GM20000 (cell line): ENCODE results near the gene NANOS3.
A peak's percentile ranks its signal among the peaks of the same experiment; 100 is the strongest.
"Not testable (repeated sequence)": the region's sequence is repeated elsewhere in the genome, so short reads cannot be mapped to it uniquely, and the experiment has no call there.

ENCODE experiments used
- DNase-seq: peaks from one replicate; pipeline ENCODE4 v3.0.0; 2012; ENCODE audit warnings: low spot score
- TF ChIP-seq, protein P1 (sequence below): IDR thresholded peaks from 2 replicates; pipeline ENCODE4 v1.5.1; 2012; ENCODE audit warnings: mild to moderate bottlenecking, control low read depth; ENCODE audit errors: extremely low read depth, missing control alignments

NANOS3 gene

DNA sequence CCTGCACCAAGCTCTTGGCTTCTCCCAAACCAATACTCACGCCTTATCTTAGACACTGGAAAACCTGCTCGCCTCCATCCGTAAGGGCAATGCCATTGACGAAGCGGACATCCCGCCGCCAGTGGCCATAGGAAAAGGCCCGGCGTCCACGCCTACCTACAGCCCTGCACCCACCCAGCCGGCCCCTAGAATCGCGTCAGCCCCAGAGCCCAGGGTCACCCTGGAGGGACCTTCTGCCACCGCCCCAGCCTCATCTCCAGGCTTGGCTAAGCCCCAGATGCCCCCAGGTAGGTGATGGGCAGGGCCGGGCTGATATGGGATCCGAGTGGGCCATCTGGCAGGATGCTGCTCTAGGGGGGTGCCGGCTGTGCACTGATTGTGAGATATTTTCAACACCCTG, 36.4 kb downstream of the NANOS3 start:
- TF ChIP-seq, protein P1, sequence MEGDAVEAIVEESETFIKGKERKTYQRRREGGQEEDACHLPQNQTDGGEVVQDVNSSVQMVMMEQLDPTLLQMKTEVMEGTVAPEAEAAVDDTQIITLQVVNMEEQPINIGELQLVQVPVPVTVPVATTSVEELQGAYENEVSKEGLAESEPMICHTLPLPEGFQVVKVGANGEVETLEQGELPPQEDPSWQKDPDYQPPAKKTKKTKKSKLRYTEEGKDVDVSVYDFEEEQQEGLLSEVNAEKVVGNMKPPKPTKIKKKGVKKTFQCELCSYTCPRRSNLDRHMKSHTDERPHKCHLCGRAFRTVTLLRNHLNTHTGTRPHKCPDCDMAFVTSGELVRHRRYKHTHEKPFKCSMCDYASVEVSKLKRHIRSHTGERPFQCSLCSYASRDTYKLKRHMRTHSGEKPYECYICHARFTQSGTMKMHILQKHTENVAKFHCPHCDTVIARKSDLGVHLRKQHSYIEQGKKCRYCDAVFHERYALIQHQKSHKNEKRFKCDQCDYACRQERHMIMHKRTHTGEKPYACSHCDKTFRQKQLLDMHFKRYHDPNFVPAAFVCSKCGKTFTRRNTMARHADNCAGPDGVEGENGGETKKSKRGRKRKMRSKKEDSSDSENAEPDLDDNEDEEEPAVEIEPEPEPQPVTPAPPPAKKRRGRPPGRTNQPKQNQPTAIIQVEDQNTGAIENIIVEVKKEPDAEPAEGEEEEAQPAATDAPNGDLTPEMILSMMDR, result no peak
- DNase-seq, result no peak

DNA sequence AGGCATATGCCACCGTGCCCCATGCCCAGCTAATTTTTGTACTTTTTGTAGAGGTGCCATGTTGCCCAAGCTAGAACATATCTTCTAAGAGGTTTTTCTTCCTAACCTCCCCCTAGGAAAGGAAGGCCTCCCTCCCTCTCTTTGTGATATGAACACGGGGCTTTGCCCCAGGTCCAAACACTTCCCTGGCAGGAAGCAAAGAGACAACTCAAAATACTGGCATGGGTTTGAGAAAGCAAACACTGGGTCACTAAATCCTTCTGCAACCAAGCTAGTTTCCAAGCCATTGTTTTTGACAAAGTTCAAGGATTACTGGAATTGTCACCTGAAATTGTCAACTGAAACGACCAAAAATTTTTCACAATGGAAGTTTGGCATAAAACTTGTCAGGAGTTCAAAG, 37.8 kb downstream of the NANOS3 start:
- DNase-seq, result no peak
- TF ChIP-seq, protein P1, result no peak

DNA sequence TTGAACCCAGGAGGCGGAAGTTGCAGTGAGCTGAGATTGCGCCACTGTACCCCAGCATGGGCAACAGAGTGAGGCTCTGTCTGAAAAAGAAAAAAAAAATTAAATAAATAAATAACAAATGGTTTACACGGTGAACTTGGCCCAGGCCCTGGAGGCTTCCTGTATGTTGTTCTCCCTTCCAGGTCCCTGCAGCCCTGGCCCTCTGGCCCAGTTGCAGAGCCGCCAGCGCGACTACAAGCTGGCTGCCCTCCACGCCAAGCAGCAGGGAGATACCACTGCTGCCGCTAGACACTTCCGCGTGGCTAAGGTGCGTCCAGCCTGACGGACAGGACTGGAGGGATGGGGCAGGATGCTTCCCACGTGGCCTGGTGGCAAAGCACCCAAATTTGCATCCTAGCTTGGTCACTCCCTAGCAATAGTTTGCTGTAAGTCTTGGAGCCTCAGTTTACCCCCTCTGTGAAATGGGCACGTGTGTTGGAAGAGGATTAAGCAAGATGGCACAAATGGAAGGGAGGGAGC, 41.0 kb downstream of the NANOS3 start:
- TF ChIP-seq, protein P1, result no peak
- no peak for DNase-seq

DNA sequence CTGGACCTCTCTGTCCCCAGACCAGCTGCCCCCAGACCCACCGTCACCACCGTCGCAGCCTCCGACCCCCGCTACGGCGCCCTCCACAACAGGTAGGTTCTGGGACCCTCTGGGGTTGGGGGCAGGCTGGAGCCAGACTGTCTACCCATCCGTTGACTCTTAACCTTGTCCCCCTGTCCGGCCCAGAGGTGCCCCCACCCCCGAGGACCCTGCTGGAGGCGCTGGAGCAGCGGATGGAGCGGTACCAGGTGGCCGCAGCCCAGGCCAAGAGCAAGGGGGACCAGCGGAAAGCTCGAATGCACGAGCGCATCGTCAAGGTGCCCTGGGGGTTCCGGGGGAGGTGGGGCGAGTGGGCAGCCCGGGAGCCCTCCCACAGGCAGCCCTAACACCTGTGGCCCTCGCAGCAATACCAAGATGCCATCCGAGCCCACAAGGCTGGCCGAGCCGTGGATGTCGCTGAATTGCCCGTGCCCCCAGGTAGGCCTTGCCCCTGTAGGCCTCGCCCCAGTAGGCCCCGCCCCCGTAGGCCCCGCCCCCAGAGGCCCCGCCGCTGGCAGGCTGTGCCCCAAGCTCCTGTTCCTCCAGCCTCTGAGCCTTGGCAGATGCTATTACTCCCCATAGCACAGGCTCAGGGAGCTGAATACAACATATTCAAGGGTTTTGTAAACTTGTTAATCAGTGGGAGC, 41.9 kb downstream of the NANOS3 start:
- TF ChIP-seq, protein P1, result no peak
- peak; percentile 6 for DNase-seq

DNA sequence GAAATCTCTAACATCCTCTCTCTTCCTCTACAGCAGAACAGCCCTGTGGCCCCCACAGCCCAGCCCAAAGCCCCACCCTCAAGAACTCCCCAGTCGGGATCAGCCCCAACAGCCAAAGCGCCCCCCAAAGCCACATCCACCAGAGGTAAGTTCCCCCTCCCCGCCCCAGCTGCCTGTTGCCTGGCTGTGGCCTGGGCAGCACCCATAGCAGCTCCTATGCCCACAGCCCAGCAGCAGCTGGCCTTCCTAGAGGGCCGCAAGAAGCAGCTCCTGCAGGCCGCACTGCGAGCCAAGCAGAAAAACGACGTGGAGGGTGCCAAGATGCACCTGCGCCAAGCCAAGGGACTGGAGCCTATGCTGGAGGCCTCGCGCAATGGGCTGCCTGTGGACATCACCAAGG, 43.6 kb downstream of the NANOS3 start:
- TF ChIP-seq, protein P1, result no peak
- DNase-seq, result no peak

DNA sequence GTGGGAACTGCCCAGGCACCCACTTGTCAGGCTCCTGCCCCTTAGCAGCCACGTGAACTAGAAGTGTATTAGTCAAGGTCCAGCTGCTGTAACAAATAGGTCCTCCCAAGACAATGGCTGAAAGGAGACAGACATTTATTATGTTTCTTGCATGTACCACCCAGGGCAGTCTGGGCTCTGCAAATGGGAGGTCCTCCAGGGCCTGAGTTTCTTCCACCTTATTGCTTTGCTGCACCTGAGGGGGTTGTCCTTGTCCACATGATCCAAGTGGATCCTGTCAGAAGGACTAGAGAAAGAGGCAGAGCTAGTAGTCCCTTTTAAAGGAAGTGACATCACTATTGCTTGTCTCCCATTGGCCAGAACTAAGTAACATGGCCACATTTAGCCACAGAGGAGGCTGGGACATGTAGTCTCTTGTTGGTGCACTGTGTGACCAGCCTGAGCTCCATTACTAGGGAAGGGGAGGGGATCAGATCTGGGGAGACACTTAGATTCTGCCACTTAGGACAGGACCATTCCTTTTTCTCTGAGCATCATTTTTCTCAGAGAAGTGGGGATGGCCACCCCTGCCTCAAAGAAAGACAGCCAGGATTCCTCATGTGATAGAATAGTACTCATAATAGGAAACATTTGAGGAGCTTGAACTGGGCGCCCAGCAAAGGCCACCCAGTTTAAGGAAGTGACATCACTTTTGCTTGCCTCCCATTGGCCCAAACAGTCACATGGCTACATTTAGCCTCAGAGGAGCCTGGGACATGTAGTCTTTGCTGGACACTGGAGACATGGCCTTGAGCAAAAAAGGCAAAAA, 44.2 kb downstream of the NANOS3 start:
- TF ChIP-seq, protein P1, result no peak
- peak; percentile 74 for DNase-seq

DNA sequence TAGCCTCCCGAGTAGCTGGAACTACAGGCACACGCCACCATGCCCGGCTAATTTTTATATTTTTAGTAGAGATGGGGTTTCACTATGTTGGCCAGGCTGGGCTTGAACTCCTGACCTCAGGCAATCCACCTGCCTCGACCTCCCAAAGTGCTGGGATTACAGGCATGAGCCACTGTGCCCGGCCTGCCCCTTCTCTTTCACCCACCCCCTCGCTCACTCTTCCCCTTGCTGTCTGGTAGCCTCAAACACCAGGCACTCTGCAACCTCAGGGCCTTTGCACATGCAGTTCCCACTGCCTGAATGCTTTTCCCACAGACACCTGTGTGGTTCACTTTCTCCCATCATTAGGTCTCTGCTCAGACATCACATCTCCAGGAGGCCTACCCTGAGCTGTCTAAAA, 45.2 kb downstream of the NANOS3 start:
- not testable (repeated sequence) for DNase-seq
